Measurements from ENCODE around the gene IL37.

IL37 gene

DNA sequence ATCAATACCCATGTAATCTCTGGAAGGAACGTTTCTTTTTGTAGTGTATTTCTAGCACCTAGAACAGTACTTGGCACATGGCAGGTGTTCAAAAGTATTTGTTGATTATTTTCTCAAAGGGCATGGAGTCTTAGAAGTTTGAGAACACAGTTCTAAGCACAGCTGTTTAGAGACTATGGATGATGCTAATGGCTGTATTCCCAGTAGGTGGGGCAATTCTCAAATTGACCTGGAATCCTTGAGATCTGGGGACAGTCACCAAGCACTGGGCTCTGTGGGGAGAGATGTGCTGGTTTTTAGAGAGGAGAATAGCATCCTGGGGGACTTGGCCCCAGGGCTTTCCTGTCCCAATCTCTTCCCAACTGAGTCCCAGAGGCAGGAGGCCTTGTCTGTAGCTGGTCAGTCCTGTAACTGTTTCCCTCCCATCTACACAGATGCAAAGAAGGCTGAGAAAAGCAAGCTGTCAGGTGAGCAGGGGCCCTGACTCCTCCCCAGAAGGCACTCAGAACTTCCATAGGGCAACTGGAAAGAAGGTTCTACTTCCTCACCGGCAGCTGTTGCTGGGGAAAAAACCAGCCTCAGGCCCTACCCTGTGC, 49.4 kb downstream of the IL37 start:
- no peak for DNase-seq (ENCODE audit: low spot score)

DNA sequence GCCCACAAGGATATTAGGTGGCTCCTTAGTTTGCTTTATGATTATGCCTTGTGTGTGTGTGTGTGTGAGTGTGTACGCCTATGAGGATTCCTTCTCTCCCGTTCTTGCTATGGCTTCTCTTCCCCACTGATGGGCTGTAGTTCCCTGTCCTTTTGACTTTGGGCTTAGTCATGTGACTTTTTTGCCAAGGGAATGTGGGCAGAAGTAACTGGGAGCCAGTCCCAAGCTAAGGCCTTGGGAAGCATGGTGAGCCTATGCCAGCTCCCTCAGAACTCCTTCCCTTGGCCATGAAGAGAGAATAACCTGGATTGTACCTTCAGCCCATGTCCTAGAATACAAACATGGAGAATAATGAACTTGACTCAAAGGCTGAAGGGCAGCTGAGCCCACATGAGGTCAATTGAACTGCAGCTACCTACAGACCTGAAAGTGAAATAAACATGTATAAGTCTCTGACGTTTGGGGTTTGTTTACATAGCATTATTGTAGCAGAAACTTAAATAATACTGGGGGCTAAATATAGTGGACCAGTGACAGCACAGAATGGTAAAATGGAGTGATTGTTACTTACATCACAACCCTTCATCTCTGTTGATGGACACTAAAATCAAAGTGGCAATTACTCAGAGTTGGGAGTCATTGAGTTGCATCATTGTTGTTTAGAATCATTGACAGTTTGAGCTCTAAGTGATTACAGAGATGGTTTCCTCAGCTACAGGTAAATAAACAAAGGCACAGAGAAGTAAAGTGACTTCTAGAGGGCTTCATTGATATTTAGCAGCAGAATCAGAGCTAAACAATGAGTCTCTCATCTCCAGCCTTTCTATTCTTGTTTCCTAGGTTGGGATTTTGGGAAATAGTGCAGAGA, 51.6 kb downstream of the IL37 start:
- no peak for DNase-seq (ENCODE audit: low spot score)

GRCh38 chr2:112967023-112967422, 56.1 kb downstream of the IL37 start:
- no peak for DNase-seq (ENCODE audit: low spot score)

All from SW480 (cell line).